ENCODE data around the gene SARDH.

- TF ChIP-seq CTCF (IDR thresholded peaks at IDR 0.05), result no peak
- no peak for TF ChIP-seq EZH2 (IDR thresholded peaks at IDR 0.05; ENCODE audit: borderline replicate concordance, insufficient read depth, low read depth, low read length, poor library complexity, severe bottlenecking)
Measured at GRCh38 chr9:133737071-133737773, 930 bp downstream of the SARDH start.
